SK-N-SH (cell line): ENCODE measurements around the gene ANKRD12. TPM values are rescaled to one million over a fixed set of nuclear protein-coding genes. Genes with fewer than 3 reads are reported as not detected.

Source experiments
- CTCF ChIA-PET: fragments of 300-600, 350-600 bp; formaldehyde crosslinking; extraction: SDS; loops from one replicate; lab custom pipeline; 2021; lab: Yijun Ruan, JAX
- POLR2A ChIA-PET: fragments of 350-600 bp; sonication (Branson Sonifier 250); formaldehyde crosslinking; extraction: SDS; loops from one replicate; lab custom pipeline; 2020; ENCODE audit warnings: antibody characterized with exemption, inconsistent platforms; lab: Yijun Ruan, JAX
- DNase-seq: peaks from one replicate; pipeline ENCODE4 v3.0.0; 2012
- H2AFZ ChIP-seq: fragments of 200-600 bp; sonication (generic); 2 replicates; pipeline ENCODE4 v1.8.1; 2016; ENCODE audit warnings: antibody characterized with exemption, mild to moderate bottlenecking, low read depth
- H3F3A ChIP-seq: fragments of 200-600 bp; sonication (generic); replicated peaks from 2 replicates; pipeline ENCODE3; 2016; ENCODE audit warnings: antibody characterized with exemption, mild to moderate bottlenecking; ENCODE audit not compliant: insufficient read depth
- H3K27ac ChIP-seq, 2 experiments: fragments of 200-500 bp in 1 of 2; fragments of 200-600 bp in 1 of 2; sonication (Bioruptor generic) in 1 of 2; sonication (generic), shearing (Covaris generic) in 1 of 2; 2 replicates each; pipeline versions ENCODE4 v1.5.1 to v1.6.1; 2014 to 2016; ENCODE audit warnings: low read depth in 2 of 2, inconsistent platforms in 1 of 2, low read length in 1 of 2, mild to moderate bottlenecking in 1 of 2, mixed read lengths in 1 of 2
- H3K27me3 ChIP-seq: fragments of 200-600 bp; sonication (generic), shearing (Covaris generic); 2 replicates; pipeline ENCODE4 v1.6.1; 2016; ENCODE audit warnings: mixed run types; ENCODE audit not compliant: insufficient read depth
- H3K36me3 ChIP-seq, 2 experiments: fragments of 200-500 bp in 1 of 2; fragments of 200-600 bp in 1 of 2; sonication (Bioruptor generic) in 1 of 2; sonication (generic) in 1 of 2; replicated peaks in 1 of 2; 2 replicates each; pipeline versions ENCODE3 to v1.5.1; 2014 to 2016; ENCODE audit warnings: low read length in 1 of 2, mild to moderate bottlenecking in 1 of 2; ENCODE audit not compliant: insufficient read depth in 2 of 2, control insufficient read depth in 1 of 2
- H3K4me1 ChIP-seq, 2 experiments: fragments of 200-500 bp in 1 of 2; fragments of 200-600 bp in 1 of 2; sonication (Bioruptor generic) in 1 of 2; sonication (generic), shearing (Covaris generic) in 1 of 2; 2 replicates each; pipeline versions ENCODE4 v1.5.1 to v1.6.1; 2014 to 2016; ENCODE audit warnings: low read depth in 1 of 2, low read length in 1 of 2, mixed run types in 1 of 2; ENCODE audit not compliant: insufficient read depth in 2 of 2, control insufficient read depth in 1 of 2
- H3K4me2 ChIP-seq: fragments of 200-600 bp; sonication (generic), shearing (Covaris generic); 2 replicates; pipeline ENCODE4 v1.6.1; 2017; ENCODE audit warnings: mixed run types
- H3K4me3 ChIP-seq, 2 experiments: fragments of 200-500 bp in 1 of 2; fragments of 200-600 bp in 1 of 2; sonication (Bioruptor generic) in 1 of 2; sonication (generic), shearing (Covaris generic) in 1 of 2; 2 replicates each; pipeline versions ENCODE4 v1.5.1 to v1.8.1; 2014 to 2016; ENCODE audit warnings: low read depth in 2 of 2, inconsistent platforms in 1 of 2, low read length in 1 of 2, mild to moderate bottlenecking in 1 of 2, mixed read lengths in 1 of 2, moderate library complexity in 1 of 2
- H3K79me2 ChIP-seq: fragments of 200-600 bp; sonication (generic); 2 replicates; pipeline ENCODE4 v1.8.1; 2017; ENCODE audit warnings: mild to moderate bottlenecking; ENCODE audit not compliant: insufficient read depth
- H3K9ac ChIP-seq: fragments of 200-600 bp; sonication (generic); 2 replicates; pipeline ENCODE4 v1.6.1; 2017; ENCODE audit warnings: mixed run types
- H3K9me2 ChIP-seq: fragments of 200-600 bp; sonication (generic); 2 replicates; pipeline ENCODE4 v1.6.1; 2017; ENCODE audit warnings: mixed run types
- H3K9me3 ChIP-seq: fragments of 200-600 bp; sonication (generic); 2 replicates; pipeline ENCODE4 v1.6.1; 2017; ENCODE audit warnings: mixed run types, mild to moderate bottlenecking, moderate library complexity
- H4K20me1 ChIP-seq: fragments of 200-600 bp; sonication (generic); 2 replicates; pipeline ENCODE4 v1.6.1; 2017; ENCODE audit warnings: mild to moderate bottlenecking, mixed run types; ENCODE audit not compliant: insufficient read depth
- CHD2 ChIP-seq: fragments of 150-350 bp; IDR thresholded peaks from 2 replicates; pipeline ENCODE4 v1.6.1; 2018; ENCODE audit warnings: low read length; ENCODE audit not compliant: partially characterized antibody
- ELF1 ChIP-seq: IDR thresholded peaks from 2 replicates; pipeline ENCODE4 v1.4.0; 2012
- EP300 ChIP-seq, 2 experiments: IDR thresholded peaks; 2 replicates each; pipeline versions ENCODE4 v1.4.0 to v1.6.1; 2012; ENCODE audit warnings: borderline replicate concordance in 1 of 2, low read depth in 1 of 2, low read length in 1 of 2
- FOXJ3 ChIP-seq: sonication (generic); formaldehyde crosslinking; IDR thresholded peaks from 2 replicates; pipeline ENCODE4 v1.5.1; 2020; ENCODE audit warnings: mild to moderate bottlenecking, missing genetic modification reagents
- FOXM1 ChIP-seq: IDR thresholded peaks from 2 replicates; pipeline ENCODE4 v1.4.0; 2012; ENCODE audit warnings: low read depth, mild to moderate bottlenecking
- GABPA ChIP-seq: IDR thresholded peaks from 2 replicates; pipeline ENCODE4 v1.4.0; 2012; ENCODE audit warnings: low read depth, mild to moderate bottlenecking
- GATA2 ChIP-seq: sonication (generic); formaldehyde crosslinking; IDR thresholded peaks from 2 replicates; pipeline ENCODE4 v1.5.0; 2020; ENCODE audit warnings: mild to moderate bottlenecking, missing genetic modification reagents
- IRF3 ChIP-seq: fragments of 150-350 bp; IDR thresholded peaks from 2 replicates; pipeline ENCODE4 v1.6.1; 2016; ENCODE audit warnings: mild to moderate bottlenecking, low read depth, low read length
- JUND ChIP-seq: IDR thresholded peaks from 2 replicates; pipeline ENCODE4 v1.4.0; 2012
- MAX ChIP-seq: IDR thresholded peaks from 2 replicates; pipeline ENCODE4 v1.4.0; 2012; ENCODE audit warnings: low read depth
- NFIC ChIP-seq: IDR thresholded peaks from 2 replicates; pipeline ENCODE4 v1.4.0; 2012; ENCODE audit warnings: borderline replicate concordance
- PBX3 ChIP-seq: IDR thresholded peaks from 2 replicates; pipeline ENCODE4; 2012
- POLR2AphosphoS5 ChIP-seq: IDR thresholded peaks from 2 replicates; pipeline ENCODE4 v1.6.1; 2012; ENCODE audit warnings: low read depth, low read length
- RCOR1 ChIP-seq: fragments of 150-350 bp; IDR thresholded peaks from 2 replicates; pipeline ENCODE4 v1.6.1; 2017; ENCODE audit warnings: antibody characterized with exemption, low read length
- RXRA ChIP-seq: IDR thresholded peaks from 2 replicates; pipeline ENCODE4 v1.4.0; 2012; ENCODE audit warnings: low read depth, mild to moderate bottlenecking, borderline replicate concordance
- SMC3 ChIP-seq: IDR thresholded peaks from 2 replicates; pipeline ENCODE4 v1.6.1; 2012; ENCODE audit warnings: low read depth, low read length, improper control_type of control experiment
- TAF1 ChIP-seq: IDR thresholded peaks from 2 replicates; pipeline ENCODE4 v1.6.1; 2012; ENCODE audit warnings: low read depth, mild to moderate bottlenecking, low read length, moderate library complexity, borderline replicate concordance
- TCF12 ChIP-seq: IDR thresholded peaks from 2 replicates; pipeline ENCODE4 v1.4.0; 2012
- YY1 ChIP-seq: IDR thresholded peaks from 2 replicates; pipeline ENCODE4 v1.4.0; 2012; ENCODE audit warnings: low read depth, mild to moderate bottlenecking
- ZBTB33 ChIP-seq: IDR thresholded peaks from 2 replicates; pipeline ENCODE4 v1.4.0; 2012; ENCODE audit warnings: low read depth, borderline replicate concordance
- WGBS: methylation state at CpG from one replicate; pipeline ENCODE4 v1.1.6; 2017; ENCODE audit warnings: low lambda C conversion rate; 5-methylcytosine and 5-hydroxymethylcytosine counted together
- polyA plus RNA-seq, 3 experiments: library from polyadenylated mRNA; depleted of rRNA; stranded (reverse); fragments of >200 nt; gene quantifications; 2 replicates each; pipeline ENCODE4 v1.2.3, GENCODE V29; 2012

Gene ANKRD12
- polyA plus RNA-seq, 1 of the 3 experiments (the other 2 are of a cell fraction), result 1.3 TPM

GRCh38 chr18:9090578-9090977 lies 46.0 kb upstream of the ANKRD12 start:
- Histone ChIP-seq H3K9ac (no peak overlapping the region), H2AFZ (no peak overlapping the region), H3K27ac (no peak overlapping the region), H3K9me2 (no peaks in the 10 kb centered on the region), H3K79me2 (no peaks in the 10 kb centered on the region), H3K9me3 (no peaks in the 10 kb centered on the region), H3K27me3 (no peaks in the 10 kb centered on the region), H3K4me1 (peaks cover 0 to 16% of the 10 kb centered on the region in 2 experiments; a peak in 1 of 4 replicates), H4K20me1 (no peaks in the 10 kb centered on the region), H3K4me2 (no peak overlapping the region), H3F3A (peaks cover 11% of the 10 kb centered on the region), H3K36me3 (no peaks in the 10 kb centered on the region)
- 98% methylated on average over 5 of the region's 5 CpGs for WGBS
- no peak for DNase-seq
- POLR2A ChIA-PET, result interaction anchor here (1.2 kb wide), 1 partner anchor 11 kb away, joined by 3 read pairs; the partner anchor contains the start of gene NDUFV2
- TF ChIP-seq FOXJ3 (CRISPR knock-in tag) (no peak), IRF3 (no peak), EP300 (IDR thresholded peaks at IDR 0.05; ENCODE audit: borderline replicate concordance in 1 of 2, low read depth in 1 of 2, low read length in 1 of 2) (no peak), RXRA (no peak), NFIC (no peak), MAX (no peak), GABPA (no peak), YY1 (no peak), SMC3 (no peak)
- TF ChIP-seq, all 33 proteins: peak for 0
- CTCF ChIA-PET, result interaction anchor here (1.3 to 2.5 kb wide), 3 partner anchors 11 to 17 kb away, joined by 3 to 6 read pairs (median 5); no protein-coding TSS in a partner anchor
- H3K4me3 ChIP-seq, result no peak overlapping the region

GRCh38 chr18:9091066-9091476 lies 45.5 kb upstream of the ANKRD12 start:
- no peak for DNase-seq
- H3K9me3 ChIP-seq, result no peaks in the 10 kb centered on the region
- H3K9me2 ChIP-seq, result no peaks in the 10 kb centered on the region
- H2AFZ ChIP-seq, result no peak overlapping the region
- peaks cover 14% of the 10 kb centered on the region for H3F3A ChIP-seq
- 71% methylated on average over 4 of the region's 4 CpGs for WGBS
- no peak overlapping the region for H3K27ac ChIP-seq
- H3K27me3 ChIP-seq, result no peaks in the 10 kb centered on the region
- no peaks in the 10 kb centered on the region for H3K79me2 ChIP-seq
- H3K9ac ChIP-seq, result no peak overlapping the region
- no peaks in the 10 kb centered on the region for H4K20me1 ChIP-seq
- no peaks in the 10 kb centered on the region for H3K36me3 ChIP-seq
- POLR2A ChIA-PET, result no interaction called here
- CTCF ChIA-PET, result interaction anchor here (2.5 kb wide), 1 partner anchor 17 kb away, joined by 6 read pairs; no protein-coding TSS in a partner anchor
- TF ChIP-seq TCF12 (no peak), NFIC (no peak), GATA2 (no peak), TAF1 (no peak), ELF1 (no peak), RCOR1 (no peak), ZBTB33 (no peak), GABPA (no peak), FOXM1 (no peak), POLR2AphosphoS5 (no peak), YY1 (no peak), FOXJ3 (CRISPR knock-in tag) (no peak), SMC3 (no peak), EP300 (IDR thresholded peaks at IDR 0.05; ENCODE audit: borderline replicate concordance in 1 of 2, low read depth in 1 of 2, low read length in 1 of 2) (no peak), PBX3 (no peak), CHD2 (no peak), JUND (no peak)
- H3K4me3 ChIP-seq, result no peak overlapping the region
- H3K4me2 ChIP-seq, result no peak overlapping the region
- H3K4me1 ChIP-seq, result peaks cover 0 to 18% of the 10 kb centered on the region in 2 experiments; a peak in 1 of 4 replicates
